Mesenchymal stem cell (in vitro differentiated cells and primary cell): ENCODE data around the gene DLK2.
"Not testable (repeated sequence)": the region's sequence is repeated elsewhere in the genome, so short reads cannot be mapped to it uniquely, and the experiment has no call there.

Experiments used
- DNase-seq: peaks from one replicate; pipeline ENCODE4 v3.0.0-alpha.2; 2013
- H2AFZ ChIP-seq: one replicate; pipeline ENCODE4 v1.6.1; 2013; ENCODE audit warnings: low read depth, mild to moderate bottlenecking, control low read depth, inconsistent platforms, low read length, moderate library complexity
- H2AK5ac ChIP-seq: 2 replicates; pipeline ENCODE4 v1.6.1; 2013; ENCODE audit warnings: low read length, moderate library complexity, mild to moderate bottlenecking, inconsistent platforms; ENCODE audit not compliant: severe bottlenecking
- H2BK120ac ChIP-seq: one replicate; pipeline ENCODE4 v1.6.1; 2013; ENCODE audit warnings: low read depth, mild to moderate bottlenecking, inconsistent platforms, low read length, moderate library complexity
- H2BK12ac ChIP-seq, 2 experiments: one replicate each; pipeline ENCODE4 v1.6.1; 2013; ENCODE audit warnings: inconsistent platforms in 2 of 2, low read length in 2 of 2, mild to moderate bottlenecking in 2 of 2, moderate library complexity in 2 of 2, control low read depth in 1 of 2
- H2BK15ac ChIP-seq: one replicate; pipeline ENCODE4 v1.6.1; 2013; ENCODE audit warnings: mild to moderate bottlenecking, low read depth, inconsistent platforms; ENCODE audit not compliant: poor library complexity, severe bottlenecking
- H2BK5ac ChIP-seq: 2 replicates; pipeline ENCODE4 v1.6.1; 2013; ENCODE audit warnings: low read depth, mild to moderate bottlenecking, low read length, control low read depth, inconsistent platforms; ENCODE audit not compliant: poor library complexity, severe bottlenecking
- H3K14ac ChIP-seq, 2 experiments: one replicate each; pipeline ENCODE4 v1.6.1; 2013; ENCODE audit warnings: inconsistent platforms in 2 of 2, low read length in 2 of 2, control low read depth in 1 of 2, mild to moderate bottlenecking in 1 of 2, moderate library complexity in 1 of 2
- H3K18ac ChIP-seq, 2 experiments: one replicate each; pipeline ENCODE4 v1.6.1; 2013; ENCODE audit warnings: inconsistent platforms in 2 of 2, low read length in 2 of 2, control low read depth in 1 of 2, low read depth in 1 of 2, mild to moderate bottlenecking in 1 of 2
- H3K23ac ChIP-seq, 2 experiments: one replicate each; pipeline ENCODE4 v1.6.1; 2013; ENCODE audit warnings: inconsistent platforms in 2 of 2, low read length in 2 of 2, mild to moderate bottlenecking in 2 of 2, moderate library complexity in 2 of 2, control low read depth in 1 of 2
- H3K27ac ChIP-seq: 2 replicates; pipeline ENCODE4 v1.5.1; 2013; ENCODE audit warnings: mild to moderate bottlenecking, moderate library complexity, low read length, control low read depth, inconsistent platforms; ENCODE audit not compliant: poor library complexity, severe bottlenecking
- H3K27me3 ChIP-seq, 2 experiments: 2 replicates each; pipeline versions ENCODE4 v1.6.1 to v1.7.0; 2013; ENCODE audit warnings: low read length in 2 of 2, mild to moderate bottlenecking in 2 of 2, moderate library complexity in 2 of 2, control low read depth in 1 of 2, inconsistent platforms in 1 of 2; ENCODE audit not compliant: control insufficient read depth in 1 of 2, insufficient read depth in 1 of 2
- H3K36me3 ChIP-seq, 2 experiments: 2 replicates each; pipeline versions ENCODE4 v1.6.1 to v1.7.0; 2013; ENCODE audit warnings: low read length in 2 of 2, control low read depth in 1 of 2, inconsistent platforms in 1 of 2, low read depth in 1 of 2, mild to moderate bottlenecking in 1 of 2; ENCODE audit not compliant: insufficient read depth in 2 of 2, control insufficient read depth in 1 of 2
- H3K4ac ChIP-seq, 2 experiments: one replicate each; pipeline ENCODE4 v1.6.1; 2013; ENCODE audit warnings: inconsistent platforms in 2 of 2, low read length in 2 of 2, mild to moderate bottlenecking in 2 of 2, moderate library complexity in 2 of 2, control low read depth in 1 of 2, low read depth in 1 of 2
- H3K4me1 ChIP-seq: 2 replicates; pipeline ENCODE4 v1.6.1; 2013; ENCODE audit warnings: low read depth, low read length, control low read depth; ENCODE audit not compliant: control insufficient read depth, insufficient read depth
- H3K4me2 ChIP-seq: 2 replicates; pipeline ENCODE4 v1.6.1; 2013; ENCODE audit warnings: low read length, mild to moderate bottlenecking, inconsistent platforms; ENCODE audit not compliant: poor library complexity, severe bottlenecking
- H3K4me3 ChIP-seq, 2 experiments: 2 replicates each; pipeline versions ENCODE4 v1.5.1 to v1.7.0; 2013; ENCODE audit warnings: low read length in 2 of 2, mild to moderate bottlenecking in 2 of 2, control low read depth in 1 of 2, low read depth in 1 of 2; ENCODE audit not compliant: insufficient read depth in 1 of 2
- H3K79me1 ChIP-seq: replicated peaks from 2 replicates; pipeline ENCODE4 v1.6.1; 2013; ENCODE audit warnings: mild to moderate bottlenecking, control low read depth, low read length, inconsistent platforms; ENCODE audit not compliant: poor library complexity, severe bottlenecking
- H3K9ac ChIP-seq: 2 replicates; pipeline ENCODE4 v1.7.0; 2013; ENCODE audit warnings: mild to moderate bottlenecking, low read length, moderate library complexity
- H3K9me3 ChIP-seq: 2 replicates; pipeline ENCODE4 v1.7.0; 2013; ENCODE audit warnings: mild to moderate bottlenecking, low read length; ENCODE audit not compliant: control insufficient read depth
- H4K8ac ChIP-seq: one replicate; pipeline ENCODE4 v1.6.1; 2013; ENCODE audit warnings: inconsistent platforms, mild to moderate bottlenecking, low read length, moderate library complexity
- H4K91ac ChIP-seq: one replicate; pipeline ENCODE4 v1.6.1; 2013; ENCODE audit warnings: mild to moderate bottlenecking, low read length, inconsistent platforms
- WGBS: methylation state at CpG from one replicate; pipeline ENCODE4 v1.1.7; 2013; ENCODE audit warnings: mixed read lengths; 5-methylcytosine and 5-hydroxymethylcytosine counted together

DLK2 gene

DNA sequence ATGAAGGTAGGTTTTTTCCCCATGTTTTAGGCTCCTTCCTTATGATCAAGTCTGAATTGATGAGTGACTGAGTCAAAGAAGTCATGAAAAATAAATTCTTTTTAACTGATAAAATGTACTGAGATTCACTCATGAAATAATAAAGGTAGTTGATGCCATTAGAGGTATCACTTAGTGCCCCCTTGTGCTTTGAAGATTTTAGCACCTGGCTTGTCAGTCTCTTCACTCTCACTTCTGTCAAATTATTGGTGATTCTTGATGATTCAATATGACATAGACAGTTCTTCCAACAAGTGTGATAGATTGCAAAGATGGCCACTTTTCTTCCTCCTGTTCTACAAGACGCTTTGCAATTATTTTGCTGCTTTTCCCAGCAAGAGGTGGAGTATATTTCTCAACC is 4.2 kb upstream of the DLK2 start:
- Histone ChIP-seq H3K9ac (no peak overlapping the region), H2BK120ac (no peak overlapping the region), H3K18ac (no peak overlapping the region), H3K4me1 (peaks cover 13% of the 10 kb centered on the region), H3K79me1 (no peaks in the 10 kb centered on the region), H3K9me3 (no peaks in the 10 kb centered on the region), H2AFZ (no peak overlapping the region), H3K27me3 (peaks cover 36 to 45% of the 10 kb centered on the region in 2 experiments), H2BK12ac (no peak overlapping the region), H4K8ac (no peak overlapping the region), H2BK5ac (no peak overlapping the region), H2AK5ac (no peak overlapping the region), H2BK15ac (no peak overlapping the region), H3K4me3 (no peak overlapping the region), H3K27ac (no peak overlapping the region), H3K14ac (no peak overlapping the region), H3K23ac (no peak overlapping the region), H4K91ac (no peak overlapping the region), H3K4ac (no peak overlapping the region), H3K4me2 (no peak overlapping the region), H3K36me3 (no peaks in the 10 kb centered on the region)
- WGBS: 80% methylated on average over 1 of the region's 1 CpG
- no peak for DNase-seq

- H3K27ac ChIP-seq, H3K4ac ChIP-seq, H4K8ac ChIP-seq, H3K23ac ChIP-seq, H2BK5ac ChIP-seq, H3K9ac ChIP-seq, H3K9me3 ChIP-seq, H2AK5ac ChIP-seq, H3K36me3 ChIP-seq, H3K4me2 ChIP-seq, H3K4me3 ChIP-seq, H2AFZ ChIP-seq, H3K14ac ChIP-seq, H4K91ac ChIP-seq, H3K79me1 ChIP-seq, H2BK15ac ChIP-seq, H3K18ac ChIP-seq, H2BK12ac ChIP-seq, DNase-seq, H2BK120ac ChIP-seq: not testable (repeated sequence)
- Histone ChIP-seq H3K27me3 (peaks cover 32 to 39% of the 10 kb centered on the region in 2 experiments), H3K4me1 (peaks cover 16% of the 10 kb centered on the region)
- 96% methylated on average over 15 of the region's 15 CpGs for WGBS
Observed at GRCh38 chr6:43458154-43458553, 2.8 kb upstream of the DLK2 start.

DNA sequence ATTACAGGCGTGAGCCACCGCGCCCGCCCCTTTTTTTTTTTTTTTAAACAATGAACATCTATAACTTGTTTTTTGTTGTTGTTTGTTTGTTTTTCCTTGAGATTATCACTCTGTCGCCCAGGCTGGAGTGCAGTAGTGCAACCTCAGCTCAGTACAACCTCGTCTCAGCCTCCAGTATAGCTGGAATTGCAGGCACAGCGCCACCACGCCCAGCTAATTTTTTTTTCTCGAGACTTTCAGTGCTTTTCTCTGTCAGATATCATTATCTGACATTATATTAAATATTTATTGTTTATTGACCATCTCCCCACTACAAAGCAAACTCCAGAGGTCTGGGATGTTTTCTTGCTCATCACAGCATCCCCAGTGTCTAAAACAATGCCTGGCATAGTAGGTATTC is 2.3 kb upstream of the DLK2 start:
- H2AK5ac ChIP-seq: no peak overlapping the region
- no peak overlapping the region for H3K4me3 ChIP-seq
- H3K27ac ChIP-seq: no peak overlapping the region
- no peak overlapping the region for H4K8ac ChIP-seq
- no peaks in the 10 kb centered on the region for H3K9me3 ChIP-seq
- H3K4me1 ChIP-seq: peaks cover 16% of the 10 kb centered on the region
- WGBS: 54% methylated on average over 2 of the region's 9 CpGs
- H3K27me3 ChIP-seq: peaks cover 26 to 35% of the 10 kb centered on the region in 2 experiments
- no peak overlapping the region for H2BK120ac ChIP-seq
- no peak overlapping the region for H3K4ac ChIP-seq
- H3K9ac ChIP-seq: no peak overlapping the region
- no peak overlapping the region for H4K91ac ChIP-seq
- H2BK15ac ChIP-seq: no peak overlapping the region
- no peak overlapping the region for H2BK5ac ChIP-seq
- no peak for DNase-seq
- H3K18ac ChIP-seq: no peak overlapping the region
- H3K23ac ChIP-seq: no peak overlapping the region
- peaks cover 5 to 7% of the 10 kb centered on the region in 2 experiments for H3K36me3 ChIP-seq
- no peak overlapping the region for H3K14ac ChIP-seq
- H3K79me1 ChIP-seq: no peaks in the 10 kb centered on the region
- H3K4me2 ChIP-seq: no peak overlapping the region
- no peak overlapping the region for H2BK12ac ChIP-seq
- no peak overlapping the region for H2AFZ ChIP-seq

GRCh38 chr6:43454696-43455530 is 435 bp downstream of the DLK2 start:
- peak overlapping the region; percentile 51 for H2AFZ ChIP-seq
- no peak overlapping the region for H2AK5ac ChIP-seq
- no peak overlapping the region for H3K18ac ChIP-seq
- H3K14ac ChIP-seq: no peak overlapping the region
- H3K36me3 ChIP-seq: peaks cover 27 to 31% of the 10 kb centered on the region in 2 experiments
- H2BK12ac ChIP-seq: no peak overlapping the region
- peak overlapping the region; percentile 78 for H3K4me2 ChIP-seq
- no peak overlapping the region for H3K4ac ChIP-seq
- peaks cover 17 to 20% of the 10 kb centered on the region in 2 experiments for H3K27me3 ChIP-seq
- H3K9ac ChIP-seq: peak overlapping the region; percentile 26
- H3K27ac ChIP-seq: no peak overlapping the region
- H2BK15ac ChIP-seq: no peak overlapping the region
- H4K91ac ChIP-seq: no peak overlapping the region
- H2BK120ac ChIP-seq: no peak overlapping the region
- DNase-seq: peak; percentile 77
- H3K79me1 ChIP-seq: no peaks in the 10 kb centered on the region
- peaks cover 16% of the 10 kb centered on the region for H3K4me1 ChIP-seq
- H2BK5ac ChIP-seq: no peak overlapping the region
- WGBS: 2% methylated on average over 42 of the region's 97 CpGs
- peak overlapping the region in 1 of 2 experiments; percentile 37 for H3K23ac ChIP-seq
- peak overlapping the region; percentile 48 to 75 for H3K4me3 ChIP-seq
- no peak overlapping the region for H4K8ac ChIP-seq
- H3K9me3 ChIP-seq: no peaks in the 10 kb centered on the region
